ENCODE measurements around the gene SUV39H1.

SUV39H1 gene

DNA sequence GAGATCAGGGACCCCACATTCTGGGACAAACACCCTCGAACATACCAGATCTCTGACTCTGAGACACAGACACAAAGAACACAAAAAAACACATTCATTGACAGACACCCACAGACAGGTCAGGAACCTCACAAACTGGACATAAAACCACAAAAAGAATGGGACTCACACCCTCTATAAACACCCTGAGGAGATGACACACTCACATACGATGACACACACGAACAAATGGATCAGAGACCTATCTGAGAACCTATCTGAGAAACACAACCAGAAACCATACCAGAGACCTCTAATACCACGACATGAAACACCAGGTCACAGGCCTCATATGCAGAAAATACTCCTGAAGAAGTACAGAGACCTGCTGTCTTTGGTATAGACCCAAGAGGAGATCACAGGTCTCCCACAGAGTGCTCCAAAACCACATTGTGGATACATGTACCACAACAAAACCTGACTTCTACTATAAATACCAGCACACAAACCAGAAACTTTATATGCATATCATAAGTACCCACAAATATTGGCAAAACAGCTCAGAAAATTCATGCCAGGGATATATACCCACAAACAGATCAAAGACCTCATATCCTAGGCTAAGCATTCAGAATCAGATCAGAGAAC is 19.5 kb downstream of the SUV39H1 start:
- no peak for DNase-seq (ENCODE audit: low read depth)
- TF ChIP-seq CTCF (conservative IDR thresholded peaks at IDR 0.05; ENCODE audit: low read depth, low read length), result no peak
- H3K4me3 ChIP-seq (ENCODE audit: low read length), result no peak overlapping the region

DNA sequence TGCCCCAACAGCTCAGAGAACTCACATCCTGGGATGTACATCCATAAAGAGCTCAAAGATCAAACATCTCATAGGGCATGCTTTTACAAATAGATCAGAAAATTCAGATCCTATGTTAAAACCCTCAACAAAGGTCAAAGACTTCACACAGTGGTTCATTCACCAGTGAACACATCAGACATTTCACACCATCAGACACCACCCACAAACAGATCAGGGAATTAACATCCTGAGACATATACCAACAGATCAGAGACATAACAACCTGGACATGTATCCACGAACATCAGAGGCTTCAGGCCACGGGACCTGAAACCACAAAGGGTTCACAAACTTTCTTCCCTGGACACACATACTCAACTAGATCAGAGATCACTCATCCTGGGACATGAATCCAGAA is 23.4 kb downstream of the SUV39H1 start:
- no peak for TF ChIP-seq CTCF (conservative IDR thresholded peaks at IDR 0.05; ENCODE audit: low read depth, low read length)
- H3K4me3 ChIP-seq (ENCODE audit: low read length), result no peak overlapping the region
- no peak for DNase-seq (ENCODE audit: low read depth)

DNA sequence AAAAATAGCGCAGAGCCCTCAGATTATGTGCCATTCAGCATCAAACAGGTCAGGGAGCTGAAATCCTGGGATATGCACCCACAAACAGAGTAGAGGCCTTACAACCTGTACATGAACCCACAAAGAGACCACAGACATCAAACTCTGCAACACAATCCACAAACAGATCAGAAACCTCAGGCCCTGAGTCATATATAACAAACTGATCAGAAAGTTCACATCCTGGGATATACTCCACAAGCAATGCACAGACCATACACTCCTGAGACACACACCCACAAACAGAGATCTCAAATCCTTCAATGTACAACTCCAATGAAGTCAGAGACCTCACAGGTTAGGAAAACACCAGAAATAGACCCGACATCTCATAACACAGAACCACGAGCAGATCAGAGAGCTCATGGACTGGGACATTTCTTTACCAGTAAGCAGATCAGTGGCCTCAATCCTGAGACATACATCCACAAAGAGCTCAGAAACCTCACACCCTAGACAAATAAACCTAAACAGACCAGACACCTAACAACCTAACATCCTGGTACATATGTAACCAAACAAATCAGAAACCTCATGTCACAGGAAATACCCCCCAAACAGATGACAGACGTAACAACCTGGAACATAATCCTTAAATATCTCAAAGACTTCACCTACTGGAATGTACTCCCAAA is 24.2 kb downstream of the SUV39H1 start:
- no peak for DNase-seq (ENCODE audit: low read depth)
- H3K4me3 ChIP-seq (ENCODE audit: low read length), result no peak overlapping the region
- no peak for TF ChIP-seq CTCF (conservative IDR thresholded peaks at IDR 0.05; ENCODE audit: low read depth, low read length)

DNA sequence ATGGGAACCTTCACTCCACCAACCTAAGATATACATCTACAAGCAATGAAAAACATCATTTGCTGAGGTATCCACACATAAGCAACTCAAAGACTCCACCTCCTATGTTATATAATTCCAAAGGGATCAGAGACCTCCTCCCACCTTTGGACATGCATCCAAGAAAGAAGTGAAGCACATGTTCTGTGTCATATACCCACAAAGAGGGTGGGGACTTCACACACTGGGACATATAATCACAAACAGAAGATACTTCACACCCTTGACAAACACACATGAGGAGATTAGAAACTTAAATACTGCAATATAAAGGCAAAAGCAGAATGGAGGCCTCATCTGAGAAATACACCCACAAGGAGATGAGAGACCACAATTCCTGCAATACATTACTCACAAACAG is 25.4 kb downstream of the SUV39H1 start:
- no peak for DNase-seq (ENCODE audit: low read depth)
- TF ChIP-seq CTCF (conservative IDR thresholded peaks at IDR 0.05; ENCODE audit: low read depth, low read length), result no peak
- H3K4me3 ChIP-seq (ENCODE audit: low read length), result no peak overlapping the region

DNA sequence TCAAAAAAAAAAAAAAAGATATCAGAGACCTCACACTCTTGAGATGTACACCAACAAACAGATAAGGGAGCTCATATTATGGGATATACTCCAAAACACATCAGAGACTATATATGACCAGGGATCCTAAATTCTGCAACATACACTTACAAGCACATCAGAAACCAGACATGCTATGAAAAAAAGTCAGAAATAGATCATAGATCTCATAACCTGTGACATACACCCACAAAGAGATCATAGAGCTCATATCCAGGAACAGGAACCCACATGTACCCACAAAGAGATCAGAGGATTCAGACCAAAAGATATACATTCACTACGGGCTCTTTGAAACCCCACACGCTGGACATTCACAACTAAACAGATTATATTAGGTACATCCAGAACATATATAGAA is 30.1 kb downstream of the SUV39H1 start:
- TF ChIP-seq CTCF (conservative IDR thresholded peaks at IDR 0.05; ENCODE audit: low read depth, low read length), result no peak
- H3K4me3 ChIP-seq (ENCODE audit: low read length), result no peak overlapping the region
- DNase-seq (ENCODE audit: low read depth), result no peak

GRCh38 chrX:48728653-48729052 is 32.1 kb downstream of the SUV39H1 start:
- no peak overlapping the region for H3K4me3 ChIP-seq (ENCODE audit: low read length)
- DNase-seq (ENCODE audit: low read depth), result no peak
- no peak for TF ChIP-seq CTCF (conservative IDR thresholded peaks at IDR 0.05; ENCODE audit: low read depth, low read length)

GRCh38 chrX:48736303-48736702 is 39.8 kb downstream of the SUV39H1 start:
- no peak for TF ChIP-seq CTCF (conservative IDR thresholded peaks at IDR 0.05; ENCODE audit: low read depth, low read length)
- H3K4me3 ChIP-seq (ENCODE audit: low read length), result peak overlapping the region; percentile 40

More at GRCh38 chrX:48736303-48736702, 39.8 kb downstream of the SUV39H1 start:
- no peak for DNase-seq (ENCODE audit: low read depth)
